GM04504 (cell line): ENCODE measurements around the gene LEMD2.

Experiments
- DNase-seq: peaks from one replicate; pipeline ENCODE4 v3.0.0-alpha.2; 2012; ENCODE audit warnings: low read depth

LEMD2 gene

DNA sequence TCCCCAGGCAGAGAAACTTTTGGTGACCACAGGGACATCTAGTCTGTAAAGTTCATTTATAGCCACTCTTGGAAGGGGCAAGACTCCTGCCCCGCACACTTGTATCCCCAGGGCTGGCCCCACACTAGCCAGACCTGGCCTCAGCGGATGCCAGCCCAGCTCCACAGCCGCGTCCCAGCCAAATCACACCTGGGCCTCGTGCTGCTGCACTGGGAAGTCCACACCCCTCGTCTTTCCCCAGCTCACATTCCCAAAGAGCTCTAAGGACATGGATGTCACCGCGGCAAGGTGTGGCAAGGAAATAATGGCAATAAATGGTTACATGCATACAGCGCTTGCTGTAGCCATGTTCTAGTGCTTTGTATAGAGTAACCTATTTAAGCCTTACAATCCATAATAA is 50.8 kb downstream of the LEMD2 start:
- no peak for DNase-seq

DNA sequence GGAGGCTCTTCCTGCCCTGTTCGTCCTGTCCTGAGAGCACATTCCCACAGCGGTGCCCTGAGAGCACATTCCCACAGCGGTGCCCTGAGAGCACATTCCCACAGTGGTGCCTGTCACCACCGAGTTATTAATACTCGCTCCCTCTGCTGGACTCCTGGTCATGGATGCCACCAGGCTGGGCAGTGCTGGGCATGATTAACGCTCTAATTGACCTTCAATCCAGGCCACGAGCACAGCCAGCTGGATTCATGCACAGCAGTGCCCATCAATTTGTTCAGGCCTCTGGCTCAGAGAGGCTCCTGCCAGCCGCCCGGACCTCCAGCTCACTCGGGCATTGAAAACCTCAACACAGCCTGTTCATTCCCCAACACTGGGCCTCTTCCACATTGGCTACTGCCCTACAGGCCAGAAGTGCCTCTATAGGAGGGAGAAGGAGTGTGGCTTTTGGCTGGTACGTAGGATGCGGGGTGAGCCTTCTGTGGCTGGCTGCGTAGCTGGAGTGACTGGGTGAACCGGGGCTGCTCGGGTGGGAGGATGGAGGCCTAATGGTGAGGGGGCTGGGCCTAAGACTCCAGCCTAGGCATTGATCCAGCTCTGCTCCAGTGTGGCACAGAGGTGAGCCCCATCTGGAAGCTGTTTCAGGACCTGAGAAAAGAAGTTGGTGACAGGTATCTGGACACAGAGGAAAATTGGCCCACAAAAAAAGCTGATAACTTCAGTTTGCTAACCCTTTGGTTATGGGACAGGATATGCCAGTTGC is 51.5 kb downstream of the LEMD2 start:
- no peak for DNase-seq

DNA sequence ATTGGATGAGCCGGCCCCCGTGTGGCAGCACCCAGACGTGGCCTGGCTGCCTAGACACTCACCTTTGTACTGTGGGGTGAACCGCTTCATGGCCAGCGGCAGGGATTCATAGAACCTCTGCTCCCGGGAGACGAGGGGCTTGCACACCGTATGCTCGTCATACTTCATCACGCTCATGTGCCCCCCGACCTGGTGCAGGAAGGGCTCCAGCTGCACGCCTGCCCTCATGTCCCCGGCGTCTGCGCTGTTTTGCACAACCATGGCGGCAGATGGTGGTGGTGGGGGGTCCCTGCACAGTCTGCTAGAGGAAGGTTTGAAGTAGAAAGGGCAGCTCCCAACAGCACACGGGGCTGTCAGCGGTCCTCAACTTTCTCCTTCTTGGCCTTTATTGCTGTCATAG is 53.7 kb downstream of the LEMD2 start:
- DNase-seq: no peak

DNA sequence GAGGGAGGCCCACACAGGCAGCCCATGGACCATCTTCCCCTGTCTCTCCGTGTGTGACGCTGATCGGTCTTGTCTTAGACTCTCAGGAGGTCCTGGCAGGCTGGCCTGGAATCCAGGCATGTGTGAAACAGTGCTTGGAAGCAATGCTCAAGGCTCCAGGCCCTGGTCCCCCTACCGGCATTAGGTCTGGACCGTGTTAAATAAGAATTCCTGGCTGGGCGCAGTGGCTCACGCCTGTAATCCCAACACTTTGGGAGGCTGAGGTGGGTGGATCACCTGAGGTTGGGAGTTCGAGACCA is 55.3 kb downstream of the LEMD2 start:
- DNase-seq: no peak

- no peak for DNase-seq
Measured at GRCh38 chr6:33732817-33733708, 55.9 kb downstream of the LEMD2 start.

GRCh38 chr6:33732385-33732784 is 56.5 kb downstream of the LEMD2 start:
- no peak for DNase-seq

- DNase-seq: no peak
Measured at GRCh38 chr6:33731751-33732282, 57.1 kb downstream of the LEMD2 start.

- DNase-seq: no peak
Measured at GRCh38 chr6:33731035-33731434, 57.9 kb downstream of the LEMD2 start.

DNA sequence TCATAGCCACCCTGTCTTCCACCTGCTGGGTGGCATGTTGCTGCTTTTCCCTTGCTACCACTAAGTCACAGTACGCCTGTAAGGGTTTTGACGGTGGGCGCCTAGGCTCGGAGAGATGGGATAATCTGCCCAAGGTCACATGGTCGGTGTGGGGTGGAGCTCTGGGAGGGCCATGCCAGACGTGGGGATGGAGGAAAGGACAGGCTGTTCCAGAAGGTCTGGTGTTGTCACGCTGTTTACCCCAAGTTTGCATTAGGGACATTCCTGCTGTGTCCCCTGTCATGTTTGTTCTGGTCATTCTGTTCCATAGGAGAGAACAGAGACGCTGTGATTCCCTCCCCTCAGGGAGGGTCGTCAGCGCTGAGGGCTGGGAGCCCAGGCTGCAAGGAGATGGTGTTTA is 58.3 kb downstream of the LEMD2 start:
- DNase-seq: no peak

DNA sequence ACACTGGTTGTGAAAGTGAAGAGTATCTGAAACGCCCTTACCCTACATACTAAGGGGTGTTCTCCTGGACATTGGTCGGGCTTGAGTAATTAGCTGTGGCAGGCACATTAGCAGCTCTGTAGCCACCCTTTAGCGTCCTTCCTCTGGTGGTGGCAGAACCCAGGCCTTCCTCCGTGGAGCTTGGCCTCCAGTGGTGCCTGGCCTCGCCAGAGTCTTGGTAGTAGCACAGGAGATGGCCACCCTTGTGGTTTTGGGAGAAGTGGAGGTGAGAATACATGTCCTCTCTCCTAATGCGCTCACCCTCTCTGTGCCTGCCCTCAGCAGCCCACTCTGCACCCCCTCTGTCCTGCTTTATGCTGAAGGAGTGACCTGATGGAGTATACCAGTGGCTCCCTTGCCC is 59.9 kb downstream of the LEMD2 start:
- no peak for DNase-seq

GRCh38 chr6:33728438-33728837 is 60.5 kb downstream of the LEMD2 start:
- DNase-seq: no peak

DNA sequence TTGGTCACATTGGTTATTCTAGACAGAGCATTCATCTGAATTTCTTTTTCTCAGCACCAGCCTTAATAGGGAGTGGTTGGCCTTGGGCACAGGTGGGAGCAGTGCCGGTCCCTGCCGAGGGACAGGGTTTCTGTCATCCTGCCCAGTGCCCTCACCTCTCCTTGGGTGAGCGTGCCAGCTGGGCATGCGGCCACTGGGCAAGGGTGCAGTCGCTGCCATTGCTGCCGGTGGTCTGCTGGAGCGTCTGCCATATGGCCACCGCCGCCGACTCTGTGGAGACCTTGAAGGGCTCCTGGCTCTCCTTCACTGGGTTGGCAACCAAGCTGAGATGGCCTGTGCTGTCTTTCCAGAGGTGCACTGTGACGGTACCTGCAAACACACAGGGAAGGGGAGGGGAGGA is 61.0 kb downstream of the LEMD2 start:
- DNase-seq: no peak

DNA sequence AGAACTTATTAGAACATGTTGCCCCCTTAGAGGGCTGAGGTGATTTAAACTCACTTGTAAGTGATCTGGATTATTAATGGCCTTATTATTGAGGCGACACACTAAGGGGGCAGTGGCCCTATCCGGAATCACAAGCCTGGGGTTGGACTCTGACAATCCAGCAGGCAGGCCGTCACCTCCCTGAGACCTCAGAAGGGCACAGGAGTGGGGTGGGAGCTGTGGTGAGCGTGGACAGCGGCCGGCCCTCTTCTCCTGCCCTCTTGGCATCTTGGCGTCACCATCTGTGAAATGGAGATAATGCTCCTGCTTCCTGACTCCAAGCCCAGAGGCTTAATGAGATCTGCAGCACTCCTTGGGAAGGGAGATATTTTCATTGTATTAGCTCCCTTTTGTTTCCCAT is 61.8 kb downstream of the LEMD2 start:
- no peak for DNase-seq

DNA sequence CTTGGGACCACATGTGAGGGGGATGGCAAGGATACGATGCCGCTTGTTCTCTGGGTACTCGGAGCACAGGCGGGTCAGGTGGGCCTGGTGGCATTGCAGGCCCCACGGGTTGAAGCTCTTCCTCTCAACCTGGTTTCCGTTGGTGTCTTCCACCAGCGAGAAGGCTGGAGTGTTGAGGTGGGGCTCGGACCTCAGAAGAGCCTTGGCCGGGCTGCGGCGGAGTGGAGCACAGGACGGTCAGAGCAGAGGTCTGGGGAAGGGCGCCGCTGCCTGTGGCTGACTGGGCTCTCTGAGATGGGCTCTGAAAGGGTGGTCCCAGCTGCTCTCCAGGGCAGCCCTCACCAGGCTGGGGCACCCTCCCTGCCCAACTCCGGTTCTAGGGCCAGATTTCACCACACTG is 62.2 kb downstream of the LEMD2 start:
- DNase-seq: no peak

DNA sequence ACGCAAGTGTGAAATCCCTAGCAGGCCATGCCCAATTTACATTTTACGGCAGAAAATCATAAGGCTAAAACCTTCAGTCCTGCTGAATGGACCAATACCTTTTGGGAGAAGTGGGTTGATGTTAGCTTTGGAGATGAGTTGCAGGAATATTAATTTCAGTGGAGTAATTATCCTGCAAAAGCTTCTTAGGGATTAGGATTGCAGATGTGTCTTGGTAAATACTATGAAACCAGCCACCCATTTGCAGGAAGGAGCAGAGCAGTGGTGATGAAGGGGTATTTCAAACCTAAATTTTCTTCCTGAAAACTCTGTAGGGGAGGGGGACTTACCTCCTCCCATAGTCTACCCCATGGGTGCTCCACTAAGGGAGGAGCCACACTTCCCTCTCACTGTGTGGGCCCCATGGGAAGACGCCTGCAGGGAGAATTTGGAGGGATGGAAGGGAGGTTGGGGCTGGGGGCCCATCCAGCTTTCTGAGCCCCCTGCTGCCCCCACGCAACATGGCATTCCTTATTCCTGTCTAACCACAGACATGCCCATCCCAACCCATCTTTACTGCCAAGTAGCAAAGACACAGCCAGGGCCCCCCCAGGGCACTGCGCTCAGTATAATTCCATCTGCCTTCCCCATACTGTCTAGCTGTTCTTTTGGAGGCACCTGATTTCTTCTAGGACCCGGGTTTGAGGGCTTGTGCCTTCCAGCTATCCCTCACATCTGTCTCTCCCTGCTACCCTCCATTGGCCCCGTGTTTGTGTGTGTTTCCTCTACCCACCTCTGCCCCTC is 62.8 kb downstream of the LEMD2 start:
- DNase-seq: no peak

DNA sequence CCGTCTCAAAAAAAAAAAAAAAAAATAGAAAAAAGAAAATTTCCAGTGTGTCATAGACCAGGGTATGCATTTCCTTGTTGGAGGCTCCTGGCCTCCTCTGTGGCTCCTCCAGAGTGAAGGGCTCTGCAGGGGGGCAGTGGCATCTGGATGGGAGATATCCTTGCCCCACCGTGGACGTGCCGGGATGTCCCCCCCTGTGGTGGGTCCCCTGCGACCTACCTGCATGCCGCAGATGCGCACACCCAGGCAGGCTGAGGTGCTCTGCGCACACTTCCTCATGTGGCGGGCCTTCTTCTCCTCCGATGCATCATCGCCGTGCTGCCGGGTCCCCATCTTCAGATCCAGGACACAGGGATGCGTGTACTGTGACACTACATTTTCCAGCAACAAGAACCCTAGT is 63.7 kb downstream of the LEMD2 start:
- no peak for DNase-seq

DNA sequence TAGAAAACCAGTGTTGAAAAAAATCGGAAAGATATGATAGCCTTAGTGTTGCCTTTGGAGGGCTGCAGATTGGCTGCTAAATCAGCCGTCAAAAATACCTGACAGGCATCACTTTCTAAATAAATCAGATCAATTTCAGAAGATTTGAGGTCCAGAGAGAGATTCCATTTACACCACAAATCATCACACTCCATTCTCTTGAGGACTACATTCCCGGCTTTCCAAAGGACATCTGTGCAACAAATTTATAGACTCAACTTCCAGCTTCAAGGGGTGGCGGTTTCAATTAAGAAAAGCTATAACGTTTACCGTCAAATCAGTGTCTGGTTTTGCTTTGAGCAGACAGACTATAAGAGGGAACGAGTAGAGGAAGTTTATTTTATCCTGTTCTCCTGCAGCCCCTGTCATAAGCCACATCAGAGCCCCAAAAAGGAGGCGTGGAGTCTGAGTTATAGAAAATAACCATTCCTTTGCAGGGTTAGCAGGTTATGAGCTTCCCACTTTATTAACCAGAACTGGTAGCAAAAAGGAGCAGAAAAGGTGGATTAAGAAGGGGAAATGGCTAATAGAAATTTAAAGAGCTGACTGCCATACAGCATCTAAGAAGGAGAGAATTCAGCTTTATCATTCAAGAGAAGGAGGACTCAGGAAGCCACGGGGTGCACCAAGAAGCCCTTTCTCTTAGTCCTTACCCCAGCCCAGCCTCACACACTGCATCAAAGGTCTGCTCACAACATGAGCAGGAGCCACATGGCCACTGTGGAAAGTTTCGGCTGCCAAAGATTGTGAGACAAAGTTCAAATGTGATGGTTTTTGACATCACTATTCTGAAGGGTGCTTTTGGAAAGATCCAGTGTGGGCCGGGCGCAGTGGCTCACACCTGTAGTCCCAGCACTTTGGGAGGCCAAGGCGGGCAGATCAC is 64.6 kb downstream of the LEMD2 start:
- no peak for DNase-seq

GRCh38 chr6:33723371-33724085 is 65.4 kb downstream of the LEMD2 start:
- DNase-seq: no peak

GRCh38 chr6:33722103-33722623 is 66.8 kb downstream of the LEMD2 start:
- no peak for DNase-seq

DNA sequence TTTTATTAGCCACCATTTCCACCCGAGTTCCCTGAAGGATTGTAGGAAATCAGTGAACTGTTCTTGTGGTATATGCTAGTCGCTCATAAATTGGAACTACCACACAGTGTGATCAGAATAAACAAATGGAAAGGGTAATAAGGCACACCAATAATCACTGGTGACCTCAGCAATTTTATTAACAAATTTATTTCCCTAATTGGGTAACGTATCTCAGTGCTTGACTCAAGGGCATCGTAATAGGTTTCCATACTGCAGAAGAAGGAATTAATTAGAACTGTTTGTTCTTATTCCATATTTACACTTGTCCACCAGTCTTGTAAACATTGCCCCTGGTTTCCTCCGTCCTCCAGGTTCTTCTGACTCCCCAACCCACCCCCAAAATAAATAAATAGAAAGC is 67.4 kb downstream of the LEMD2 start:
- DNase-seq: no peak
